ENCODE measurements around the gene HSPB1.
"Not testable (repeated sequence)": the region's sequence is repeated elsewhere in the genome, so short reads cannot be mapped to it uniquely, and the experiment has no call there.

HSPB1 gene

GRCh38 chr7:76281706-76282343 is 20.6 kb upstream of the HSPB1 start:
- no peak for DNase-seq (ENCODE audit: low spot score)

GRCh38 chr7:76282344-76283253 is 19.9 kb upstream of the HSPB1 start:
- no peak for DNase-seq (ENCODE audit: low spot score)

GRCh38 chr7:76283254-76284159 is 19.0 kb upstream of the HSPB1 start:
- no peak for DNase-seq (ENCODE audit: low spot score)

- no peak for DNase-seq (ENCODE audit: low spot score)
These were observed 16.7 kb upstream of the HSPB1 start for GRCh38 chr7:76285604-76286374.

DNA sequence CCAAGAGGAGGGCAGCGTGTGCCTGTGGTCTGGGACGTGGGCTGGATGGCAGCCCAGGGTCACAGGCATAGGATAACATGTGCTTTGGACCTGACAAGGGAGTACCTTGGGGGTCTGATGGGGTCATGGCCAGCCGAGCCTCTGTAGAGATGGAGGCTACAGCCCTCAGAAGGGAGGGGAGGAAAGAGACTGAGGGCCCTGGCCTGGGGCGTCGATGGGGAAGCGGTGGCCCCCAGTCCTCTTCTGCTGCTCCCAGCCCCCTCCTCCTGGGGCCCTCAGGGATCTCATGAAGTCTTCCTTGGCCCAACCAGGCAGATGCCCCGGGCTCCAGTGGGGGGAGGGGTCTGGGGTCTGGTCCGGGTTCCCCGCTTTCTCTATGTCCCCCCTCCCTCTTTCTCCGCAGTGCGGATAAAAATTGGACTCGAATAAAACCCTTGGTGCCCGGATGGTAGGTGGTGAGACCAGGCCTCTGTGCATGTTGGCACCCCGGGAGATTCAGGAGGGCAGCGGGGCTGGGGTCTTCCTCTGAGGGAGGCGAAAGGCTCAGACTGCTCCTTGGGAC is 15.6 kb upstream of the HSPB1 start:
- DNase-seq (ENCODE audit: low spot score): no peak

GRCh38 chr7:76290847-76291350 is 11.6 kb upstream of the HSPB1 start:
- not testable (repeated sequence) for DNase-seq (ENCODE audit: low spot score)

- DNase-seq (ENCODE audit: low spot score): peak; percentile 90
These were observed 10.9 kb upstream of the HSPB1 start for GRCh38 chr7:76291351-76292212.

GRCh38 chr7:76292213-76292573 is 10.3 kb upstream of the HSPB1 start:
- no peak for DNase-seq (ENCODE audit: low spot score)

DNA sequence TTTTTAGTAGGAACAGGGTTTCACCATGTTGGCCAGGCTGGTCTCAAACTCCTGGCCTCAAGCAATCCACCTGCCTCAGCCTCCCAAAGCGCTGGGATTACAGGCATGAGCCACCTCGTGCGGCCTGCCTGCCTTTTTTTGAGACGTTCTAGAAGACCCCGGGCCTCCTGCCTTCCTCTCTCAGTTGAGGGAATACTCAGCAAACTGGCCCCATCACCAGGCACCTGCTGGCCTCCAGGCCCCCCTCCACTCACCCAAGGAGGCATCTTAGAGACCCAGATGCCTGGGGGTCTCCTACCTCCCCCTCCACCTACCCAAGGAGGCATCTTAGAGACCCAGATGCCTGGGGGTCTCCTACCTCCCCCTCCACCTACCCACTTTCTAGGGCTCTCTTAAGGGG is 9.6 kb upstream of the HSPB1 start:
- not testable (repeated sequence) for DNase-seq (ENCODE audit: low spot score)

GRCh38 chr7:76293407-76293901 is 9.0 kb upstream of the HSPB1 start:
- DNase-seq (ENCODE audit: low spot score): no peak

GRCh38 chr7:76294344-76295024 is 8.0 kb upstream of the HSPB1 start:
- peak; percentile 87 for DNase-seq (ENCODE audit: low spot score)

- DNase-seq (ENCODE audit: low spot score): no peak
These were observed 5.4 kb upstream of the HSPB1 start for GRCh38 chr7:76296743-76297740.

GRCh38 chr7:76300166-76300731 is 2.2 kb upstream of the HSPB1 start:
- DNase-seq (ENCODE audit: low spot score): no peak

GRCh38 chr7:76301000-76301399 is 1.5 kb upstream of the HSPB1 start:
- DNase-seq (ENCODE audit: low spot score): no peak

- DNase-seq (ENCODE audit: low spot score): peak; percentile 90
These were observed 1.0 kb downstream of the HSPB1 start for GRCh38 chr7:76303202-76304147.

DNA sequence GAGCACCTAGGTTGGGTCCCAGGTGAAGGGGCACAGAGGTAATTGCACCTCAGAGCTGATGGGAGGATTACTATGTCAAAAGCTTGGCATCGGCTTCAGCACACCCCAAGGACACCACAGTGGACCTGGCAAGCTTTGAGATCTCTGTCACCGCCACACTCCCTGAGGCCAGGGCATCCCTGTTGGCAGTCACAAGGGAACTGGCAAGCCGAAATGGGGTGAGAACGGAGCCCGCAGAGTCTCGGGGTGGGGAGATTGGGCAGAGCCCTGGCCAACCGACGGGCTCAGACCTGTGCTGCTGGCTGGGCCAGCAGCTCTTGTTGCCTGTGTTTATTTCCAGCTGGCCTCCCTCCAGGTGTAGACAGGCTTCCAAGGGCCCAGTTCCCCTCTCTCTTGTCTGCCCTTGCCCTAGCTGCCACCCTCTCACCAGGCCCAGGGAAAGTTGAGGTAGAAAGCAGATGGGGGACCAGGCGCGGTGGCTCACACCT is 2.5 kb downstream of the HSPB1 start:
- DNase-seq (ENCODE audit: low spot score): no peak

All from hematopoietic multipotent progenitor cell treated with erythropoietin and hydrocortisone succinate and interleukin-3 and kit ligand, for 17 days (in vitro differentiated cells).